CD14-positive monocyte (primary cell): Measurements from ENCODE around the gene GGN. TPM values are rescaled to one million over a fixed set of nuclear protein-coding genes. Genes with fewer than 3 reads are reported as not detected.

Experiments
- DNase-seq, 3 donors: peaks; one replicate each; pipeline ENCODE4 v3.0.0-alpha.2; 2011 to 2022
- H2AFZ ChIP-seq: 2 replicates; pipeline ENCODE4 v1.6.0; 2012; ENCODE audit warnings: mild to moderate bottlenecking, low read depth, low read length, inconsistent platforms; ENCODE audit not compliant: insufficient read depth, poor library complexity, severe bottlenecking
- H3K27ac ChIP-seq, 2 donors: 1 replicate in 1 of 2; 2 replicates in 1 of 2; pipeline ENCODE4 v1.5.1; 2012 to 2013; ENCODE audit warnings: low read length in 2 of 2, control low read depth in 1 of 2, inconsistent platforms in 1 of 2, low read depth in 1 of 2, mild to moderate bottlenecking in 1 of 2
- H3K27me3 ChIP-seq, 2 donors: one replicate each; pipeline versions ENCODE4 v1.6.0 to v1.6.1; 2011 to 2013; ENCODE audit warnings: low read length in 2 of 2; ENCODE audit not compliant: control insufficient read depth in 2 of 2, insufficient read depth in 2 of 2
- H3K36me3 ChIP-seq, 2 donors: replicated peaks in 1 of 2; 1 replicate in 1 of 2; 2 replicates in 1 of 2; pipeline versions ENCODE4 v1.5.1 to v1.6.1; 2012 to 2013; ENCODE audit warnings: low read length in 2 of 2, control low read depth in 1 of 2, inconsistent platforms in 1 of 2, mild to moderate bottlenecking in 1 of 2; ENCODE audit not compliant: insufficient read depth in 2 of 2, control insufficient read depth in 1 of 2
- H3K4me1 ChIP-seq, 2 donors: 1 replicate in 1 of 2; 2 replicates in 1 of 2; pipeline versions ENCODE4 v1.5.1 to v1.6.1; 2012 to 2013; ENCODE audit warnings: low read length in 2 of 2, control low read depth in 1 of 2, inconsistent platforms in 1 of 2, mild to moderate bottlenecking in 1 of 2, moderate library complexity in 1 of 2; ENCODE audit not compliant: insufficient read depth in 2 of 2, control insufficient read depth in 1 of 2
- H3K4me2 ChIP-seq: replicated peaks from 2 replicates; pipeline ENCODE3; 2012; ENCODE audit warnings: low read length, moderate library complexity, mild to moderate bottlenecking; ENCODE audit not compliant: poor library complexity, severe bottlenecking; ENCODE audit errors: extremely low read depth
- H3K4me3 ChIP-seq, 3 experiments: fragments of 200-600 bp in 1 of 3; sonication (generic) in 1 of 3; replicated peaks in 1 of 3; 1 replicate in 2 of 3; 2 replicates in 1 of 3; pipeline ENCODE4 v1.5.1; 2011 to 2013; ENCODE audit warnings: low read length in 3 of 3, mild to moderate bottlenecking in 3 of 3, control low read depth in 2 of 3, low read depth in 2 of 3, inconsistent platforms in 1 of 3, moderate library complexity in 1 of 3
- H3K79me2 ChIP-seq: 2 replicates; pipeline ENCODE4 v1.6.0; 2012; ENCODE audit warnings: mild to moderate bottlenecking, control low read depth, inconsistent platforms, low read length, moderate library complexity; ENCODE audit not compliant: insufficient read depth
- H3K9ac ChIP-seq: 2 replicates; pipeline ENCODE4 v1.6.0; 2017; ENCODE audit warnings: low read length, mild to moderate bottlenecking; ENCODE audit not compliant: insufficient read depth, poor library complexity, severe bottlenecking
- H3K9me3 ChIP-seq, 2 donors: replicated peaks in 1 of 2; 1 replicate in 1 of 2; 2 replicates in 1 of 2; pipeline versions ENCODE4 v1.5.1 to v1.6.1; 2012 to 2013; ENCODE audit warnings: low read length in 2 of 2, control low read depth in 1 of 2; ENCODE audit not compliant: control insufficient read depth in 1 of 2, insufficient read depth in 1 of 2
- H4K20me1 ChIP-seq: 2 replicates; pipeline ENCODE4 v1.6.0; 2012; ENCODE audit warnings: mild to moderate bottlenecking, low read length, control low read depth, moderate library complexity; ENCODE audit not compliant: insufficient read depth
- H3K27ac Mint-ChIP-seq, 7 donors: one replicate each; pipeline ENCODE4 v1.8.0; 2020; ENCODE audit warnings: mild to moderate bottlenecking in 7 of 7, mixed read lengths in 7 of 7, moderate library complexity in 6 of 7, inconsistent platforms in 2 of 7
- H3K27me3 Mint-ChIP-seq, 3 donors: one replicate each; pipeline ENCODE4 v1.8.0; 2021 to 2022; ENCODE audit warnings: low read depth in 3 of 3, mild to moderate bottlenecking in 3 of 3, mixed read lengths in 3 of 3, moderate library complexity in 3 of 3, inconsistent platforms in 1 of 3
- H3K36me3 Mint-ChIP-seq, 2 donors: one replicate each; pipeline ENCODE4 v1.8.0; 2020; ENCODE audit warnings: mixed read lengths in 2 of 2, inconsistent platforms in 1 of 2, mild to moderate bottlenecking in 1 of 2
- H3K4me1 Mint-ChIP-seq: one replicate; pipeline ENCODE4 v1.8.0; 2020; ENCODE audit warnings: mild to moderate bottlenecking, mixed read lengths
- H3K4me3 Mint-ChIP-seq, 2 donors: one replicate each; pipeline ENCODE4 v1.8.0; 2020; ENCODE audit warnings: mild to moderate bottlenecking in 2 of 2, mixed read lengths in 2 of 2, moderate library complexity in 1 of 2
- H3K9me3 Mint-ChIP-seq, 7 donors: one replicate each; pipeline ENCODE4 v1.8.0; 2020 to 2022; ENCODE audit warnings: mixed read lengths in 7 of 7, mild to moderate bottlenecking in 6 of 7, moderate library complexity in 6 of 7, inconsistent platforms in 2 of 7
- CTCF ChIP-seq: fragments of 200-600 bp; IDR thresholded peaks from one replicate; pipeline ENCODE4 v1.8.0; 2022; ENCODE audit warnings: antibody characterized with exemption, mild to moderate bottlenecking
- WGBS: methylation state at CpG from one replicate; pipeline ENCODE4 v1.1.5; 2013; ENCODE audit warnings: missing lambda C conversion rate; ENCODE audit not compliant: insufficient coverage; 5-methylcytosine and 5-hydroxymethylcytosine counted together
- intact Hi-C, 2 donors: fragments of 100-400 bp; cut with micrococcal nuclease; formaldehyde crosslinking; loops; one replicate each; pipeline versions ENCODE4 v1.15.0 to v1.15.1; 2023
- polyA plus RNA-seq, 3 donors: library from polyadenylated mRNA; depleted of rRNA in 1 of 3; unstranded in 2 of 3; stranded (reverse) in 1 of 3; fragments of 300-500 nt in 2 of 3; fragments of >200 nt in 1 of 3; fragmentation: Illumina TruSeq in 2 of 3; gene quantifications; 1 replicate in 2 of 3; 2 replicates in 1 of 3; pipeline ENCODE4 v1.2.3, GENCODE V29; 2012 to 2021

The GGN gene
- polyA plus RNA-seq, 3 donors, result 0.12 to 0.56 TPM; not detected in 1

DNA sequence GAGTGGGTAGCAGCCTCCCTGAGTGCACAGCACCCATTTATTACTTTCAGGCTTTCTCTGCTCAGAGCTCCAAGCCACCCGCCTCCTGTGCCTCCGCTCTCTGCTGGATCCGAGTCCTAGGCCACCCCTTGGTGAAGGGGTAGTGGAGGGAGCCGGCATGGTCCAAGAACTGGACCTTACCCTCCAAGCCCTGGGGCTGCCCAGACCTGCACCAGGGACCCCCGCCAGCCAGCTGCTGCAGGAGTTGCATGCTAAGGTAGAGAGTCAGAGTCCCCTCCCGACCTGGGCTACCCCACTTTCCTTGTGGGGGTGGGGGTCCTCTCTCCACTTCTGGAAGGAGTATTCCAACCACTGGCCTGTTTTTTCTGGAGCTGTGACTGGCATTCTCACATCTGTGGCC lies 17.0 kb upstream of the GGN start:
- Mint-ChIP-seq H3K4me3 (no peak overlapping the region), H3K9me3 (peaks cover 0 to 4% (median 0%) of the 10 kb centered on the region in 7 donors), H3K27me3 (peaks cover 3 to 4% (median 3%) of the 10 kb centered on the region in 3 donors), H3K27ac (peak overlapping the region in 5 of 7 donors; percentile 15 to 58 (median 50)), H3K4me1 (peaks cover 22% of the 10 kb centered on the region), H3K36me3 (peaks cover 26 to 48% of the 10 kb centered on the region in 2 donors)
- H3K27ac ChIP-seq, result no peak overlapping the region
- no peak for DNase-seq
- H3K9me3 ChIP-seq, result no peaks in the 10 kb centered on the region
- H3K4me2 ChIP-seq, result no peak overlapping the region
- H3K4me3 ChIP-seq, result no peak overlapping the region
- peaks cover 14% of the 10 kb centered on the region for H4K20me1 ChIP-seq
- H3K9ac ChIP-seq, result no peak overlapping the region
- peaks cover 20 to 36% of the 10 kb centered on the region in 2 donors for H3K36me3 ChIP-seq
- no peak overlapping the region for H2AFZ ChIP-seq
- peaks cover 16 to 19% of the 10 kb centered on the region in 2 donors for H3K4me1 ChIP-seq
- no peaks in the 10 kb centered on the region for H3K27me3 ChIP-seq
- intact Hi-C loops, result loop anchor here (5.0 to 10.0 kb wide), 5 partner anchors 102 to 530 kb away; partner anchors contain the start of genes MRPS12 (in 1 of the 2) and SARS2 (in 1 of the 2)
- whole genome bisulfite sequencing, result no CpG with 5 or more reads among the region's 6 CpGs
- TF ChIP-seq CTCF, result no peak
- H3K79me2 ChIP-seq, result peaks cover 5% of the 10 kb centered on the region

GRCh38 chr19:38402967-38403674 lies 15.3 kb upstream of the GGN start, which contains the start of gene FAM98C:
Gene FAM98C (plus strand): TSS chr19:38403093. CDS start chr19:38403154, 61 bp downstream.
- peak; percentile 96 to 97 (median 97) for DNase-seq
- H3K27me3 Mint-ChIP-seq, result peaks cover 9 to 18% (median 9%) of the 10 kb centered on the region in 3 donors
- Histone ChIP-seq H3K4me1 (peaks cover 12 to 13% of the 10 kb centered on the region in 2 donors), H3K36me3 (peaks cover 8 to 19% of the 10 kb centered on the region in 2 donors), H3K4me3 (peak within 1 kb of the TSS; percentile 80 to 88 (median 88)), H3K79me2 (peaks cover 5% of the 10 kb centered on the region), H3K4me2 (peak within 1 kb of the TSS; percentile 80), H3K9me3 (no peaks in the 10 kb centered on the region), H4K20me1 (no peaks in the 10 kb centered on the region), H3K27ac (peak within 1 kb of the TSS; percentile 15 to 83), H3K27me3 (peaks cover 0 to 3% of the 10 kb centered on the region in 2 donors), H3K9ac (peak within 1 kb of the TSS; percentile 90), H2AFZ (peak within 1 kb of the TSS; percentile 99)
- intact Hi-C loops, result loop anchor here (2.0 to 10.0 kb wide), 6 partner anchors 104 to 532 kb away; partner anchors contain the start of genes MRPS12 (in 1 of the 2) and SARS2 (in 1 of the 2)
- H3K4me3 Mint-ChIP-seq, result peak within 1 kb of the TSS; percentile 87 to 95
- peaks cover 12 to 31% of the 10 kb centered on the region in 2 donors for H3K36me3 Mint-ChIP-seq
- TF ChIP-seq CTCF, result peak; percentile 99
- WGBS, result under 1% methylated on average over 70 of the region's 82 CpGs
- H3K4me1 Mint-ChIP-seq, result peaks cover 16% of the 10 kb centered on the region
- H3K27ac Mint-ChIP-seq, result peak within 1 kb of the TSS; percentile 56 to 91 (median 82)
- H3K9me3 Mint-ChIP-seq, result peaks cover 0 to 2% (median 0%) of the 10 kb centered on the region in 7 donors
